ENCODE data around the gene CTPS1.

The CTPS1 gene

DNA sequence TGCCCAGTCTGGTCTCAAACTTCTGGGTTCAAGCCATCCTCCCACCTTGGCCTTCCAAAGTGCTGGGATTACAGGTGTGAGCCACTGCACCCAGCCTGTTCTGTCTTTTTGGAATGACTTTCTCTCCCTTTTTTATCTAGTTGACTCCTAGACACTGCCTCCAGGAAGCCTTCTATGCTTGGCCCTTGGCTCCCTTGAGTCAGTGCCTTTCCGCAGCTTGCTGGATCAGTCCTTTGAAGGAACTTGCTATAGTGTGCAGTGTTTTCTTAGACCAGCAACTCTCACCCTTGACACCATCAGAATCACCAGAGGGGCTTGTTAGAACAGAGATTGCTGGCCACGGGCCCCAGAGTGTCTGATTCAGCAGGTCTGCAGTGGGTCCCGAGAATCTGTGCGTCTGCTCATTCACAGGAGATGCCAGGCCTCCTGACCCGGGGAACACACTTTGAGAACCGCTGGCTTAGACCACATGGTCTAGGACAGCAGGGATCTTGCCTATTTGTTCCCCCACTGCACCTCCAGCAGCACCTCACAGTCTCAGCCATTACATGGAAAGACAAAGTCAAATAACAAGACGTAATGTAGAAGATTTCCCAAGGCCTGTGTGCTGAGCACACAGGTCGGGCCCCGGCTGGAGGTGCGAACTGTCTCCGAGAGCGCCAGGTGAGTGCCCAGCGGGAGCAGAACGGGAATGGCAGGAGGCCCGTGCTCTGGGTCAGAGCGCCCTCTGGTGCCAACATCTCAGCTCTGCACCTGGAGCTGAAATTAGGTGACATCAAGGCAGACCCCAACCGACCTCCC, 27.4 kb upstream of the CTPS1 start:
- TF ChIP-seq, protein P1, sequence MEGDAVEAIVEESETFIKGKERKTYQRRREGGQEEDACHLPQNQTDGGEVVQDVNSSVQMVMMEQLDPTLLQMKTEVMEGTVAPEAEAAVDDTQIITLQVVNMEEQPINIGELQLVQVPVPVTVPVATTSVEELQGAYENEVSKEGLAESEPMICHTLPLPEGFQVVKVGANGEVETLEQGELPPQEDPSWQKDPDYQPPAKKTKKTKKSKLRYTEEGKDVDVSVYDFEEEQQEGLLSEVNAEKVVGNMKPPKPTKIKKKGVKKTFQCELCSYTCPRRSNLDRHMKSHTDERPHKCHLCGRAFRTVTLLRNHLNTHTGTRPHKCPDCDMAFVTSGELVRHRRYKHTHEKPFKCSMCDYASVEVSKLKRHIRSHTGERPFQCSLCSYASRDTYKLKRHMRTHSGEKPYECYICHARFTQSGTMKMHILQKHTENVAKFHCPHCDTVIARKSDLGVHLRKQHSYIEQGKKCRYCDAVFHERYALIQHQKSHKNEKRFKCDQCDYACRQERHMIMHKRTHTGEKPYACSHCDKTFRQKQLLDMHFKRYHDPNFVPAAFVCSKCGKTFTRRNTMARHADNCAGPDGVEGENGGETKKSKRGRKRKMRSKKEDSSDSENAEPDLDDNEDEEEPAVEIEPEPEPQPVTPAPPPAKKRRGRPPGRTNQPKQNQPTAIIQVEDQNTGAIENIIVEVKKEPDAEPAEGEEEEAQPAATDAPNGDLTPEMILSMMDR (IDR thresholded peaks at IDR 0.05; ENCODE audit: low read depth, low read length), result peak; percentile 91
- DNase-seq (ENCODE audit: extremely low read depth, low read depth), result no peak

DNA sequence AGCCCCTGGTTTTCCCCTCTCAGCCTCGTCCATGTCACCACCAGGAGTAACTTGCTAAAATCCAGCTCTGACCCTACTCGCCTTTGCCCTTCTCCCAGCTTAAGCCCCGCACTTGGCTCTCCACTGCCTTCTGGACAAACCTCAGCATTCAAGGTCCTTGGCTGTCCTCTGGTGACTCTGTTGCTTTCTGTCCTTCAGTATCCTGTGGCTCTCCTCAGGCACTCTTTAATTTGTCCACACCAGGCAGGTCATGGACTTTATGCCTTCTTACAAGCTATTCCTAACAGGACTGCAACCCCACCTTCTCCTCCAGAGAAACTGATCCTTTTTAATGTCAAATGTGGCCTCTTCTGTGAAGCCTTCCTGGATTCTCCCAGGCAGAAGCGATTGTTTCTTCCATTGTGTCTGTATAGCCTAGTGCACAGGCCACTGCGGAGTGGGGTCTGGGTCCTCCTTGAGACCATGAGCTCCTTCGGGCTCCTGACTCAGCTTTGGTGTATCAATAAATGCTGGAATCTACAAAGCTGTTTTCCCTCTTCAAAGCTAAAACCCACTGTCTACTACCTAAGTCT, 26.7 kb upstream of the CTPS1 start:
- TF ChIP-seq, protein P1 (IDR thresholded peaks at IDR 0.05; ENCODE audit: low read depth, low read length), result no peak
- DNase-seq (ENCODE audit: extremely low read depth, low read depth), result no peak

DNA sequence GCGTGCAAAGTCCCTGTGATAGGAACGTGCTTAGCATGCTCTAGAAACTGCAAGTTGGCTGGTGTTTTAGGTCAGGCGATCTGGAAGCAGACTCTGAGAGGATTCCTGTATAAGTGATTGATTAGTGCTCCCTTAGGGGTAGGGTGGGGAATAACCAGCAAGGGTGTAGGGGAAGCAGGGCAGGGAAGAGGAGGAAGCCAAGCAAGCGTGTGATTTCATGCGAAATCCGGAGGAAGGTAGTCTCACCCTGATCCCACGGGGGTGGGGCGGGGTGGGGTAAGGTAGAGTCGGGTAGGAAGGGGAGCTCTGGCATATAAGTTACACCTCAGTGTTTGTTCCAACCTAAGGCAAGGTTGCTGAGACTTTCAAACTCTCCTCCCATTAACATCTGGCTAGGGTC, 24.9 kb upstream of the CTPS1 start:
- TF ChIP-seq, protein P1 (IDR thresholded peaks at IDR 0.05; ENCODE audit: low read depth, low read length), result no peak
- DNase-seq (ENCODE audit: extremely low read depth, low read depth), result no peak

DNA sequence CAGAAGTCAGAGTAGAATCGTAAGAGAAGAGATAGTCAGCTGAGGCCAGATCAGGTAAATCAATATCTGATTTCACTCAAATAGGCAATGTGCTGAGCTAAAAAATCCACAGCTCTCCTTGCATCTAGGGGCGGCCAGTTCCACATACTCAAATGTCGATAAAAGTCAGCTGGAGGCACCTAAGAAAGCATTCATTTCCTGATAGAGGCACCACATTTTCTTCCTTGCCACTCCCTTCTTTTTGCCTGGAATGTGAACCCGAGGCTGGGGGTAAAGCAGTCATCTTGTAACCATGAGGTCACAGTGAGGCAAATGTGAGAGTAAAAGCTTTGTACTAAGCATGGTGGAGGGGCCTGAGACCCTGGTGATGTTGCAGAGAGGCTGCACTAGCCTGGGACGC, 24.2 kb upstream of the CTPS1 start:
- DNase-seq (ENCODE audit: extremely low read depth, low read depth), result no peak
- TF ChIP-seq, protein P1 (IDR thresholded peaks at IDR 0.05; ENCODE audit: low read depth, low read length), result no peak

DNA sequence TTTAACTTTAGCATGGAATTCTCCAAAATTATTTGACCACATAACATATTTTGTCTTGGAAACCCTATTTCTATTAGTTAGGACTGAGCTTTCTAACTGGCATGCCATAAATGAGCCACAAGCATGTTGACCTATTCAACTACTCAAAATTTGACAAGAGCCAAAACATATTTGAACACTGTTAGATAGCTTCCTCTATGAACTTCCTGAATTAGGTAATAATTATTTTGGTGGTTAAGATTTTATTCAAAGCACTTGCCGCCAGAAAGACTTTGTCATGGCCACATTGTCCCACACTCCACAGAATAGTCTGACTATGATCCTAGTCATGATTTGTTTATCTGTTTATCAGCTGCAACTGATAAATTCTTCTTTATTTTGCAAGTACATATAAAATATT, 23.1 kb upstream of the CTPS1 start:
- DNase-seq (ENCODE audit: extremely low read depth, low read depth), result no peak
- TF ChIP-seq, protein P1 (IDR thresholded peaks at IDR 0.05; ENCODE audit: low read depth, low read length), result no peak

DNA sequence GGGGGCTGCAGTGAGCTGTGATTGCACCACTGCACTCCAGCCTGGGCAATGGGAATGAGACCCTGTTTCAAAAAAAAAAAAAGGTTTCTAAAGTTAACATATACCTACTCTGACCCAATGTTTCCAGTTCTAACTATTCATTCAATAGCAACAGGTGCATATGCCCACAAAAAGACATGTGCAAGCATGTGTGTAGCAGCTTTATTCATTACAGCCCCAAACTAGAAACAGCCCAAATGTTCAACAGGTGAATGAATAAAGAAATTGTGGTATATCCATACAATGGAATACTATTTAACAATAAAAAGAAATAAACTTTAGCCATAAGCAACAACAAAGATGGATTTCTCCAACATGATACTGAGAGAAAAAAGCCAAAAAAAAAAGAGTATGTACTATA, 21.3 kb upstream of the CTPS1 start:
- TF ChIP-seq, protein P1 (IDR thresholded peaks at IDR 0.05; ENCODE audit: low read depth, low read length), result no peak
- no peak for DNase-seq (ENCODE audit: extremely low read depth, low read depth)

DNA sequence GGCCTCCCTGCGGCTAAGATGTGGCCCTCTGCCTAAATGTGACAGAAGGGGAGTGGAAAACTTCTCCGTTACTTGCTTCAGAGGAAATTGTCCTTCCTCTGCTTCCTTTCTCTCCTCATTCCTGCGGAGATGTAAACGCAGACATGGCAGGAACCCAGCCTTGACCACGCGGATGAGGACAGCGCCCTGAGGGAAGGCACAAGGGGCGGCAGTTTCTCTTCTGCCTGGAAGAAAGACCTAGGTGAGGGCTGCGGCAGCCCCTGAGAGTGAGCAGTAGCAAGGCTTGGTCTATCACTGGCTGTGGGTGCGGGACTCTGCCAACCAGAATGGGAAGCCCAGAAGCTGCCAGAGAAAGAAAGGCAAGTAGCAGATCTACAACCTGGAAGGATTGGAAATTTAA, 14.0 kb upstream of the CTPS1 start:
- TF ChIP-seq, protein P1 (IDR thresholded peaks at IDR 0.05; ENCODE audit: low read depth, low read length), result no peak
- no peak for DNase-seq (ENCODE audit: extremely low read depth, low read depth)
